Loucy (cell line): ENCODE results near the gene TPBGL.

Experiments
- CTCF ChIP-seq: fragments of 200-600 bp; sonication (generic); conservative IDR thresholded peaks from 2 replicates; pipeline ENCODE4 v1.5.1; 2014; ENCODE audit warnings: mild to moderate bottlenecking, antibody characterized with exemption, low read length
- EZH2phosphoT487 ChIP-seq: fragments of 200-600 bp; IDR thresholded peaks from 2 replicates; pipeline ENCODE4 v1.6.1; 2018; ENCODE audit warnings: antibody characterized with exemption, mild to moderate bottlenecking, moderate library complexity, borderline replicate concordance

- TF ChIP-seq CTCF (no peak), EZH2phosphoT487 (no peak)
Observed at GRCh38 chr11:75191330-75191717, 49.2 kb upstream of the TPBGL start.
